HG03097 (cell line): ENCODE results near the gene PECR.
"Not testable (repeated sequence)": the region's sequence is repeated elsewhere in the genome, so short reads cannot be mapped to it uniquely, and the experiment has no call there.

ENCODE experiments used
- ATAC-seq: cut with Tn5 transposase; IDR thresholded peaks from one replicate; pipeline ENCODE4 v1.9.1; 2021; ENCODE audit not compliant: unreplicated experiment, low FRiP score

PECR gene

GRCh38 chr2:216033403-216033802 is 48.2 kb downstream of the PECR start:
- no peak for ATAC-seq

- ATAC-seq = peak; percentile 79
These were observed 49.5 kb downstream of the PECR start for GRCh38 chr2:216031960-216032689.

- no peak for ATAC-seq
These were observed 51.4 kb downstream of the PECR start for GRCh38 chr2:216030216-216030615.

- ATAC-seq = no peak
These were observed 52.0 kb downstream of the PECR start for GRCh38 chr2:216029416-216030129.

GRCh38 chr2:216024779-216025336 is 56.8 kb downstream of the PECR start:
- no peak for ATAC-seq

DNA sequence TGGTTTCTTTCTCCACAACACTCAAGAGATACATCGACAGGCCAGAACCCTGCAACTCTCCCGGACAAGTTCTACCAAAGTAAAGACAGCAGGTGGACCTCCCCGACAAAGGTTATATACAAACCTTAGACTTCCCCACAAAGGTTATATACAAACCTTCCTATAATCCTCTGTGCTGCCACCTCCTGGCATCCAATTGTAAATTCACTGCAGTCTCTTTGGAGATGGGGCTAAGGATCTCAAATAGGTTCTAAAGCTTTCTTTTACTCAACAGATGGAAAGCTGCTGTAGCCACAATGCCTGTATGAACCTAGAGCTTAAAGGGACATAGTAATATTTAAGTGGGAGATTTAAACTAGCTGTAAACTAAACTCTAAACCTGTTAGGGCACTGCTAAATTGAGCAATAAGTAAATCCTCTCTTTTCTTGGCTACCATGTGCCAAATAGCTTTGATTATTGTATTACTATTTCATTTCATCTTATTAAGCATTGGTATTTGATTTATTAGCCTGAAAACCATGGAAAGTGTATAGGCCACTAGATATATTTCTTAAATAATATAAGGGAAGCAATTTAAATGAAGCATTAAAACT is 58.5 kb downstream of the PECR start:
- ATAC-seq = peak; percentile 64

- no peak for ATAC-seq
These were observed 59.6 kb downstream of the PECR start for GRCh38 chr2:216021768-216022565.

DNA sequence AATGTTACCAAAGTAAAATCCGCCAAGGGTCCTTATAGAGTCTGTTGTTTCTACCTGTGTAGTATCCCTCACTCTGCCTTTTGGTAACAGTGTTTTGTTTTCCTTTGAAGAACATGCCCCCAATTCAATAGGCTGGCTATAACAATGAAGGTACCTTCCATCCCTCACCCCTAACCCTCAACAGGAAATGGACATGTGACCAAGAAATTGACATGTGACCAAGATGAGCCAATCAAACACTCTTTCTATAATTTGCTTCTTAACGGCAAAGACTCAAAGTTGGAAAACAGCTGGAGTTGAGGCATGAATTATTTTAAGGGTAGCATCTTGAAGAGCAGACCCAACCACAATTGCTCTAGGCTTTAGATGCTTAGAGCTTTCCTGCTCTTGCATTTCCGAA is 62.9 kb downstream of the PECR start:
- no peak for ATAC-seq

GRCh38 chr2:216017365-216017764 is 64.2 kb downstream of the PECR start:
- ATAC-seq = peak; percentile 26

DNA sequence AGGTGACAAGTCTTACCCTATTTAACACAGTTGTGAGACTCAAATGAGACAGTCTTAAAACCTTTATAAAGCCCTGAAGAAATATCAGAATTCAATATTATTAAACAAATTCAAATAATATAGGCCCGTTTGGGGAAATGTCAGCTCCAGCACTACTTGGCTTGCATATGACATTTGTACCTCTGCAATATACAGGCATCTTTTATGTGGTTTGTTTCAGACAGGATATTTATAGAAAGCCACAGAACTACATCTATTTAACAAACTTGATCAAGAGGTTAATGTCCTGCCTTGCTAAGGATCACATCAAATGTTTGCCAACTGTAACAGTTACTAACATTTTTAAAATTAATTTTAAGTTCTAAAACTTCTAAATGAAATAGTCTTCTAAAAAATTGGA is 65.0 kb downstream of the PECR start:
- no peak for ATAC-seq

GRCh38 chr2:216015722-216016464 is 65.7 kb downstream of the PECR start:
- peak; percentile 82 for ATAC-seq

- no peak for ATAC-seq
These were observed 66.6 kb downstream of the PECR start for GRCh38 chr2:216014986-216015385.

DNA sequence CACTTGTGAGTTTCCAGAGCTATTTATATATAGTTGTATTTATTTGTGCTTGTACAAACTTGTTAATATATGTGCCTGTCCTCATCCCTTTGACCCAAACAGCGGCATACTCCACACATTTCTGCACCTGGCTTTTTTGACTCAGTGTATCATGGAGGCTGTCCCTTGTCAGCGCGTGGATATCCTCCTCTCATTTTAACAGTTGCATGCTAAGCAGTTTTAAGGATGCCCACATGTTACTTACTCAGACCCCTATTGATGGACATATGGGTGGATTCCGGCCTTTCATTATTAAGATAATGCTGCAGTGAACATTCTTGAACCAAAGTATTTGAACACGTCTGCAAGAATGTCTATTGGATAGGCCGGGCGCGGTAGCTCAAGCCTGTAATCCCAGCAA is 67.6 kb downstream of the PECR start:
- no peak for ATAC-seq

- peak; percentile 41 for ATAC-seq
These were observed 68.3 kb downstream of the PECR start, which contains the start of gene MREG for GRCh38 chr2:216013080-216013909. MREG (minus strand) TSS chr2:216013551; CDS start chr2:216013327, 224 bp downstream.

- ATAC-seq = no peak
These were observed 68.9 kb downstream of the PECR start for GRCh38 chr2:216012830-216013079.

GRCh38 chr2:216012133-216012829 is 69.3 kb downstream of the PECR start:
- no peak for ATAC-seq

DNA sequence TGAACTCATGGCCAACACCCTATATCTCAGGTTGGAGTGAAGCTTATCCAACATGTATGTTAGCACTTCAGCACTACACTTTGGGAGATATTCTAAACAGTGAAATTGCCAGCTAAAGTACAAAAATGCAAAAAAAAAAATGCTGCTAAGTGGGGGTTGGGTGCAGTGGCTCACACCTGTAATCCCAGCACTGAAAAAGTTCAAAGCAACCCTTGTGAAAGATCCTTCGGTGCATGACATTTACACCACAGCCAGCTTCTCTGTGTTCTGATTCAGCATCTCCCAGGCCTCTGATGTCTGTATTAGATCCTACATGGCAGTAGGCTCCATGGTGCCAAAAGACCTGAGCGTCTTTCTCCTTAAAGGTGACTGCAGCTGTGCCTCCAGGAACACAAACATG is 72.4 kb downstream of the PECR start:
- ATAC-seq = not testable (repeated sequence)

- no peak for ATAC-seq
These were observed 73.2 kb downstream of the PECR start for GRCh38 chr2:216008387-216008786.
